T47D (cell line): ENCODE data around the gene DOK7.
A peak's percentile ranks its signal among the peaks of the same experiment; 100 is the strongest.

Experiments
- DNase-seq, 2 experiments: peaks; one replicate each; pipeline versions ENCODE4 v3.0.0 to v3.0.0-alpha.2; 2011 to 2012; ENCODE audit warnings: low read depth in 1 of 2, low spot score in 1 of 2
- JUND ChIP-seq: IDR thresholded peaks from 2 replicates; pipeline ENCODE4 v1.6.1; 2012; ENCODE audit warnings: low read depth
- in situ Hi-C: cut with HindIII; loops from 2 replicates; pipeline ENCODE4 v1.10.0; 2016; ENCODE audit warnings: low sequenced_read_pairs, low pct_unique_long_range_greater_than_20kb

DOK7 gene

DNA sequence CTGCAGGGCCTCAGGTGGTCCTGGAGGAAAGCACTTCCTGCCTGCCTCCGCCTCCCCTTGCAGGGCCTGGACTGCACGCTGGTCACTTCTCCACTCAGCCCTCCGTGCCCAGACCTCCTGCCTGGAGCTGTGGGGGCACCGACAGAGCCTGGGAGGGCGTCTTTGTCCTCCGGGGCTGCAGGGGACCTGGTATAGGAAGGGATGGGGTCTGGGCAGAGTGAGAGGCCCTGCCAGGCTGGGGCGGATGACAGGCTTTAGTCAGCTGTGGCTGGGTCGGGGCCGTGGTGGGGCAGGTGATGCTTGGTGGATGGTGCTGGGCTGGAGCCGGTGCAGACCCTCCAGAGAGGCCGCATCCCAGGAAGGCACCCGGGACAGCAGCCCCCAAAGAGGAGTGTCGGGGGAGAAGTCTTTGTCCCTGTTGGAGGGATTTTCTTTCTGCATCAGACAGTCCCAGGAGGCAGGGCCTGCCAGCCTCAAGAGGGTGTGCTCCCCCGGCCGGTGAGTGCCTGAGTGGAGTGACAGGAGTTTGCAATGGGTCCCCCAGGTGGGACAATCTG, 1.3 kb downstream of the DOK7 start:
- in situ Hi-C loops: no loop called here
- TF ChIP-seq JUND: no peak
- no peak for DNase-seq

DNA sequence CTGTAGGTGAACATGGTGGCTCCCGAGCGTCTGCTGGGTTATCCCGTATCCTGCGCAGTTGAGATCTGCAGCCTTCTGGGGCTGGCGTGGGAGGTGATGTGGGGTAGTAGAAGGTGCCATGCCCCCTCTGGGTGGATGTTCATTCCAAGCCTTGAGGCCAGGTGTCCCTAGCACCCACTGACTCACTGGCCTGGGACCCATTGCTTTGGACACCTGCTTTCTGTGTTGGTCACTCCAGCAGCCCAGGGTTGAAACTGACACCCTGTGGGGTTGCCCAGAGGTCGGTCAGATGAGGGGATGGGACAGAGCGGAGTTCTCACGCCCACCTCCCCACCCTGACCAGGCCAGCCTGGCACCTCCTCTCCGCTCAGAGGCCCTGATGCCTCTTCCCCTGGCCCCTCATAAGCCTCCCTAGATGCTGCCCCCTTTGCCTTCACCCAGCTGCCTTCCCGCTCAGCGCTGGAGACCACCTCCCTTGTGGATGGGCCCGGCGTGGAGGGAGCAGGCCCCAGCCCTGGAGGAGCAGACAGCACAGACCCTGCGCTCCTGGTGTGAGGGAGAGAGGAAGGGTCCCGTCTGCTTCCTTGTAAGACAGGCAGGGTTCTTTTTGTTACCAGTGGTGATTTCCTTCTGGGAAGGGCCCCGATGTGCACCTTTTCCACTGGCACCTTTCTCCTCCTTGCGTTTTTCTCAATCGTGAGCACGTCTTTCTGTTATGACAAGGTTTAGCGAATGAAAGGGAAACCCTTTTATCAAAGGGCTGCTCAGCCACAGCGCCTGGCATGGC, 2.0 kb downstream of the DOK7 start:
- no peak for DNase-seq
- in situ Hi-C loops: no loop called here
- no peak for TF ChIP-seq JUND

DNA sequence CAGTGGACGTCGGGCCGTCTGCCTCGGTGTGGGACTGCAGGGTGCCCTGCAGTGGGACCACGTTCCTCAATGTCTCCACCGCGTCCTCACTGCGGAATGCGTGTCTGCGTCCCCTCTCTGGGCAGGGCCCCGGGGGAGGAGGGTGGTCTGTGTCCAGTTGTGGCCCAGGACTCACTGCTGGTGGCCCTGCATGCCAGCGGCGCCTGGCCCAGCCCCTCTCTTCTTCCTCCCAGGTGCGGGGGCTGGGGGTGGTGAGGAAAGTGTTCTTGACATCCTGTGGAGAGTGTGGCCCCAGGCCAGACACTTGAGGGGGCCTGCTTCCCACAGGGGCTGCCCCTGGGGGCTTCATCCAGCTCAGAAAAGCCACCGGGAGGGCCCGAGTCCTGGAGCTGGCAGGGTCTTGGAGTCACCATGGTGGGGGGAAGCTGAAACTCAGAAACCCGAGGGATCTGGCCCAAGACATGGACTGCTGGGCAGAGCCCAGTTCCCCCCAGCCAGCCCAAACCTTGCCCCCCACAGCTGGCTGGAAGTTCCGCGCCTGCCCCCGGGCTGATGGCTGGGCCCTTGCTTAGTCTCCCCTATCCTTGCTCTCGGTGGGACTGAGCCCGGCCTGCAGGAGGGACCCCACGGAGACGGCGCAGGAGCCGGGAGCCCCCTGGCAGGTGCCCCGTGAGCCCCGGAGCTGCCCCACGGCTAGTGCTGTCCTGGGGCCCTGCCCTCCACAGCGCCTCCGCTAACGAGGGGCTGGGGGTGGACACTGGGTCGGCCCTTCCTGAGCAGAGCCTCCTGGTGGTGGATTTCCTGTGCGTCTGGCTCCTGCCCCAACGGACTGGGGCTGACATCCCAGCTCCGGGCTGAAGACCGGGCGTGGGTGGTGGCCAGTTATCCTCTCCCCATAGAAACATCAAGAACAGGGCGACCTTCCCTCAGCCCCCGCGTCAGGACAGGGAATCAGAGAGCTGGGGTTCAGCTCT, 2.9 kb downstream of the DOK7 start:
- DNase-seq: no peak
- in situ Hi-C loops: no loop called here
- no peak for TF ChIP-seq JUND

DNA sequence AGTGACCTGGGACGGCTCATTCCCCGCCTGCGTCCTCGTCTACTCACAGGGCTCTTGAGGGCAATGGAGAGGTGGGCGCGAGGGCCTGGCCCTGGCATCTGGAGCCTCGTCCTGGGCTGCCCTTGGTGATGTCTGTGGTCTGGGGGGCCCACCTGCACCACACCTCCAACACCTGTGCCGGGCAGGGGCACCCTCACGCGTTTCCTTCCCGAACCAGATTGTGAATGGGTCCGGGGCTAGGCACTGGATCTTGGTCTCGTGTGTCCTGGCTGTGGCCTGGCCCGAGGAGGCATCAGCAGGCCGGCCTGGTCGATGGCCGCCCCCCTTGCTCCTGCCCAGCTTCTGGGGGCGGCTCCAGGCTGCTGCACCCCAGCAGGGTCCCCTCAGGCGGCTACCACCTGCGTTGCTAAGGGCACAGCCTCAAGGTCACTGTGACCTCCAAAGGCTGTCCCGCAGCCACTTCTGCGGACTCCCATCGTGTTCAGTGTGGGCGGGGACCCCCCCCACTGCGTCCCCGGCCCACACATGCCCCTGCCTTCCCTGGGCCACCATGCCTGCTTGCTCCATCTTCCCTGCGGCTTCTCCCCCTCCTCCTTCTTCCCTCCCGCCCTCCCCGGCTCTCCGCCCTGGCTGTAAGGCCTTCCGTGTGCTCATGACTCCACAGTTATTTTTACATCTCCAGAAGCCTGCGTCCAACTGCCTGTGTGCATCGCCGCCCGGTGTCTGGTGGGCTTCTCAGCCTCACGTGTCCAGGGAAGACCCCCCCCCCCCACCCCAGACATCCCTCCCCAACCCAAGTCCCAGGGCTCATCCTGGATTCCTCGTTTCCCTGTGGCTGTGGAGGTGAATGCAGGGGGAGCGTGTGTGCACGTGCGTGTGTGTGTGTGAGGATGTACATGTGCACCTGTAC, 3.8 kb downstream of the DOK7 start:
- in situ Hi-C loops: no loop called here
- TF ChIP-seq JUND: no peak
- DNase-seq: no peak

DNA sequence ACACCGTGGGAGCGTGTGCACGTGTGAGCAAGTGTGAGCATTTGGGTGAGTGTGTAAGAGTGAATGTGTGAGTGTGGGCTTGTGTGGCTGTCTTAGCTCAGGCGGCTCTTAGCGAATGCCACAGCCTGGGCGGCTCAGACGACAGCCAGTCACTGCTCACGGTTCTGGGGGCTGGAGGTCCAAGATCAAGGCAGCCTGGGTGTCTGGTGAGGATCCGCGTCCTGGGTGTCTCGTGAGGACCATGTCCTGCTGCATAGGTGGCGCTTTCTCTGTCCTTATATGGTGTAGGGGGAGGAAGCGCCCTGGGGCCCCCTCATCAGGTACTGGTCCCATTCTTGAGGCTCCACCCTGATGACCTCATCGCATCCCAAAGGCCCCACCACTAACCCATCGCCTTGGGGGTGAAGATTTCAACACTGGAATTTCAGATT, 4.5 kb downstream of the DOK7 start:
- in situ Hi-C loops: no loop called here
- no peak for DNase-seq

DNA sequence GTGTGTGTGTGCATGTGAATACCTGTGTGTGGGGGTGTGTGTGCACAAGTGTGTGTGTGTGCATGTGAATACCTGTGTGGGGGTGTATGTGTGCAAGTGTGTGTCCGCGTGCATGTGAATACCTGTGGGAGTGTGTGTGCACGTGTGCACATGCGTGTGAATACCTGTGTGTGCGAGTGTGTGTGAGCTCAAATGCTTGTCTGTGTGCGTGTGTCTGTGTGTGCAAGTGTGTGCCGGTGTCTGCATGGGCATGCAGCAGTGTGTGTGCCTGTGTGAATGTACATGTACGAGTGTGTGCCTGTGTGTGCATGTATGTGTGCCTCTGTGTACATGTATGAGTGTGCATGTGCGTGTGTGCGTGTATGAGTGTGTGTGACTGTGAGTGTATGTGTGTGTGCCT, 5.0 kb downstream of the DOK7 start:
- no peak for DNase-seq
- in situ Hi-C loops: no loop called here
- TF ChIP-seq JUND: no peak

More for the DNA sequence above, 4.5 kb downstream of the DOK7 start:
- no peak for TF ChIP-seq JUND

DNA sequence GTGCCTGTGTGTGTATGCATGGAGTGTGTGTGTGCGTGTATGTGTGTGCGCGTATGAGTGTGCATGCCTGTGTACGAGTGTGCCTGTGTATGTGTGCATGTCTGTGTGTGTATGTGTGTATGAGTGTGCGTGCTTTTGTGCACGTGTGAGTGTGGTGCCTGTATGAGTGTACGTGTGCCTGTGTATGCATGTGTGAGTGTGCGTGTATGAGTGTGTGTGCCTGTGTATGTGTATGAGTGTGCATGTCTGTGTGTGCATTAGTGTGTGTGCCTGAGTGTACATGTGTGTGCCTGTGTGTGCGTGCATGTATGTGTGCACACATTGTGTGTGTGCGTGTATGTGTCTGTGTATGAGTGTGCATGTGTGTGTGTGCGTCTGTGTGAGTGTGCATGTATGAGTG, 5.7 kb downstream of the DOK7 start:
- no peak for TF ChIP-seq JUND
- no peak for DNase-seq
- in situ Hi-C loops: no loop called here

DNA sequence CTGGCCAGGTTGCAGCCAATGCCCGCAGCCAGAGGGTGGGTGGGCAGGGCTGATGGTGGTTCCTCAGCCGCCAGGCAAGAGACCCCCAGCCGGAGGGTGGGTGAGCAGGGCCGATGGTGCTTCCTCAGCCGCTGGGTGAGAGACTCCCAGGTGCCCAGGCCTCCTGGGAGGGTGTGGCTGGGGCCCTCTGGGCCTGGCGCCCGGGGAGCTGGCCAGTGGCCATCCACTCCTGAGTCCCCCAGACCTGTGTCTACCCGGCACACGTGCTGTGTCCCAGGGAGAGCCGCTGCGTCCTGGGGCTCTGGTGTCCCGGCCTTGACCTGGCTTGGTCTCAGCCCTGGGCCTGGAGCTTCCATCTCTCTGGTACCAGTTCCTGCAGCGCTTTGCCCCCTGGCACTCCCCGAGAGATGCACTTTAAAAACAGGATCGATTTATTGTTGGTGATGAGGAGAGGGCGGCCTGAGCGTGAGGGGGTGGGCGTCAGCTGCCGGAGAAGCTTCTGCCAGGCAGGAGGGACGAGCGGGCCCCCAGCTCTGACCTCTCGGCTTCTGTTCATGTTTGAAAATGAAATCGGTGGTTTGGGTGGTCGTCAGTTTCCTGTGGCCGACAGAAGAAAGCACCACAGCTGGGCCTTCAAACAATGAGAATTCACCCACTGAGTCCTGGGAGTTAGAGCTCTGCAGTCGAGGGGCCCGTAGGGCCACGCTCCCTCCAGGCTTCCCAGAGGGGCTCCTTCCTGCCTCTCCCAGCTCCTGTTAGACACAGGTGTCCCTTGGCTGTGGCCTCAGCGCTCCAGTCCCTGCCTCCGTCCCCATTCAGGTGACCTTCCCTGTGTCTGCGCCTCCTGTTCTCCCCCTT, 6.5 kb downstream of the DOK7 start:
- no peak for DNase-seq
- no peak for TF ChIP-seq JUND
- in situ Hi-C loops: no loop called here

DNA sequence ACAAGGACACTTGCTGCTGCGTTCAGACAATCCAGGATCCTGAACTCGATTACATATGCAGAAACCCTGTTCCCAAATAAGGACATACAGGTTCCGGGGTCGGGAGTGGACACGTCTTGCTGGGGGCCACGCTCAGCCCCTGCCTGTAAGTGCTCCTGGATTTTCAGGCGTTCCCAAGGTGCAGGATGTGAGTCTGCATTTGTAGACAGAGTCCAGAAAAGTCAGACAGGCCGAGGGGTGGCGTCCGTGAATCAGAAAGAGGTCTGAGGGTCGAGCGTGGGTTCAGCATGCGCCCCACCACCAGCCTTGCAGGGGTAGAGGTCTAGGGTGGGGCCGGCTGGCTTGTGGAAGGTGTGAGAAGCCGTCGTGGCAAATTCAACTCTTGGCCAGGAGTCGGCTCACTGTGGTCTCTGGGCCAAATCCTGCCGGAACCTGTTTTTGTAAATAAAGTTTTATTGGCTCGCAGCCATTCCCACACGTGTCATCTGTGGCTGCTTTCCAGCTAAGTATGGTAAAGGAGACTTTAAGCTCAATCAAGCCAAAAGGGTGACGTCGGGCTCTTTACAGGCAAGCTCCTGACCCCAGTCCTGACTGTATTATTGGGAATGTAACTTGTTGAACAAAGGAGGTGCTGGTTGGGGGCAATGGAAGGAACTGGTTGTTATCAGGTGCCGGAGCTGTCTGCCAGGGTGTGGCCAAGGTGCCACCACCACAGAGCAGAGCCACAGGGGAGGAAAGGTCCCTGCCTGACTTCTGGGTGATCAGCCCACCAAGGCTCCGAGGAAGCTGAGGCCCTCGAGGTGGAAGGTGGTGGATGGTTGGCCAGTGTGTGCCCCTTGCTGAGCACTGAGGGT, 7.4 kb downstream of the DOK7 start:
- DNase-seq: peak in 1 of 2 experiments; percentile 62
- no peak for TF ChIP-seq JUND
- in situ Hi-C loops: no loop called here

DNA sequence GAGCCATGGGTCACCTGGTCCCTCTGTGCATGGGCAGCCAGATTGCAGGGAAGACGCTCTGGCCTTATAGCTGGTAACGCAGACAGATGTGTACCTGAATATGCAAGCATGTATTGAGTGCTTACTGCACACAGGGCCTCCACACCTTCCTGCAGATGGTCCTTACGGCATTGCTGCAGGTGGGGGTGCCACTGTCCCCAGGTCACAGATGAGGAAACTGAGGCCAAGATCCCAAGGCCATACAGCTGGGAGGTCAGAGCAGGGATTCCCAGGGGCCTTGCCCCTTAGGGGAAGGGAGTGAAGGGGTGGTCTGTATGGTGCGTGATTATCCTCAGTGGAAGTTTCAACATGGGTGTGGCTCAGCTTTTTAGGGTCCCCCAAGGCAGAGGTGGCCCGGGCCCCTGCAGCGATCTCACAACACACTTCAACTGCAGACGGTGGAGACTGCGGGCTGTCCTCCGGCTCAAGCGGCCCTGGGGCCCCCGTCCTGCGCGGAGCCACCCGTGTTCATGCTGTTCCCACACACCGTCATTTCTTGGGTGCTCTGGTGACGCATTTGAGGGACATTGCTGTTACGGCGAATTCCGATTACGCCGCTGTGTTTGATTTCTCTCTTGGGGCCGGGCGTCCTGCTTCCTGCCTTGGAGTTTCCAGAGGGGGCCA, 8.1 kb downstream of the DOK7 start:
- DNase-seq: no peak
- in situ Hi-C loops: no loop called here
- TF ChIP-seq JUND: no peak
